Neural cell (in vitro differentiated cells): ENCODE results near the gene PCDH9. TPM values are rescaled to one million over a fixed set of nuclear protein-coding genes. Genes with fewer than 3 reads are reported as not detected.

Experiments
- H2AFZ ChIP-seq: fragments of 200-600, 300-800 bp; sonication (generic), shearing (Covaris generic); 2 replicates; pipeline ENCODE4 v1.6.0; 2014; ENCODE audit warnings: low read depth, mild to moderate bottlenecking, antibody characterized with exemption, low read length, moderate library complexity
- H3F3A ChIP-seq: fragments of 200-600 bp; shearing (Covaris generic); 2 replicates; pipeline ENCODE4 v1.6.1; 2016; ENCODE audit warnings: mild to moderate bottlenecking, moderate library complexity, mixed read lengths, antibody characterized with exemption, low read length; ENCODE audit not compliant: insufficient read depth, poor library complexity, severe bottlenecking
- H3K27ac ChIP-seq: fragments of 200-600, 300-800 bp; sonication (generic), shearing (Covaris generic); 2 replicates; pipeline ENCODE4 v1.5.1; 2014; ENCODE audit warnings: mild to moderate bottlenecking, low read length, moderate library complexity
- H3K27me3 ChIP-seq: fragments of 300-800, 200-600 bp; sonication (generic), shearing (Covaris generic); 2 replicates; pipeline ENCODE4 v1.6.0; 2014; ENCODE audit warnings: mild to moderate bottlenecking, low read depth, low read length, moderate library complexity; ENCODE audit not compliant: insufficient read depth
- H3K36me3 ChIP-seq: fragments of 300-800, 200-600 bp; sonication (generic), shearing (Covaris generic); 2 replicates; pipeline ENCODE4 v1.5.1; 2014; ENCODE audit warnings: mild to moderate bottlenecking, antibody characterized with exemption, low read length, moderate library complexity; ENCODE audit not compliant: insufficient read depth
- H3K4me2 ChIP-seq: fragments of 300-800, 200-600 bp; sonication (generic), shearing (Covaris generic); 2 replicates; pipeline ENCODE4 v1.6.0; 2014; ENCODE audit warnings: mild to moderate bottlenecking, low read length
- H3K4me3 ChIP-seq: fragments of 300-800, 200-600 bp; sonication (generic), shearing (Covaris generic); 2 replicates; pipeline ENCODE4 v1.5.1; 2014; ENCODE audit warnings: mild to moderate bottlenecking, low read length, moderate library complexity
- H3K79me2 ChIP-seq: fragments of 200-600 bp; shearing (Covaris generic); replicated peaks from 2 replicates; pipeline ENCODE4 v1.6.0; 2014; ENCODE audit warnings: mild to moderate bottlenecking, low read length, moderate library complexity; ENCODE audit not compliant: insufficient read depth
- H3K9ac ChIP-seq: fragments of 300-800, 200-600 bp; sonication (generic), shearing (Covaris generic); 2 replicates; pipeline ENCODE4 v1.6.1; 2016; ENCODE audit warnings: mild to moderate bottlenecking, low read length, mixed read lengths
- H3K9me2 ChIP-seq: fragments of 200-600 bp; shearing (Covaris generic); 2 replicates; pipeline ENCODE4 v1.6.1; 2016; ENCODE audit warnings: mild to moderate bottlenecking, low read length, mixed read lengths; ENCODE audit not compliant: insufficient read depth
- H3K9me3 ChIP-seq: fragments of 200-600, 300-800 bp; sonication (generic), shearing (Covaris generic); 2 replicates; pipeline ENCODE4 v1.6.1; 2016; ENCODE audit warnings: mild to moderate bottlenecking, mixed run types, low read length, moderate library complexity, mixed read lengths
- H4K20me1 ChIP-seq: fragments of 200-600 bp; shearing (Covaris generic); 2 replicates; pipeline ENCODE4 v1.6.1; 2016; ENCODE audit warnings: mild to moderate bottlenecking, mixed run types; ENCODE audit not compliant: insufficient read depth
- CTCF ChIP-seq: fragments of 450-650 bp; IDR thresholded peaks from 2 replicates; pipeline ENCODE4 v1.5.1; 2014; ENCODE audit warnings: antibody characterized with exemption, mild to moderate bottlenecking, moderate library complexity; ENCODE audit not compliant: poor library complexity, severe bottlenecking
- EP300 ChIP-seq: fragments of 450-650 bp; conservative IDR thresholded peaks from 2 replicates; pipeline ENCODE4 v1.6.1; 2014; ENCODE audit warnings: antibody characterized with exemption, mild to moderate bottlenecking, moderate library complexity; ENCODE audit not compliant: poor library complexity, severe bottlenecking
- EZH2 ChIP-seq: fragments of 200-600, 300-800 bp; shearing (Covaris generic), sonication (generic); IDR thresholded peaks from 2 replicates; pipeline ENCODE4 v1.6.1; 2014; ENCODE audit warnings: antibody characterized with exemption, low read length, borderline replicate concordance, mild to moderate bottlenecking; ENCODE audit not compliant: insufficient read depth, poor library complexity, severe bottlenecking
- MXI1 ChIP-seq: fragments of 450-650 bp; conservative IDR thresholded peaks from 2 replicates; pipeline ENCODE4 v1.6.1; 2014; ENCODE audit warnings: antibody characterized with exemption, mild to moderate bottlenecking; ENCODE audit not compliant: poor library complexity, severe bottlenecking
- POLR2AphosphoS5 ChIP-seq: IDR thresholded peaks from 2 replicates; pipeline ENCODE4 v1.6.1; 2012
- RAD21 ChIP-seq: fragments of 450-650 bp; conservative IDR thresholded peaks from 2 replicates; pipeline ENCODE4 v1.6.1; 2014; ENCODE audit warnings: antibody characterized with exemption, mild to moderate bottlenecking, moderate library complexity
- REST ChIP-seq: IDR thresholded peaks from 2 replicates; pipeline ENCODE4 v1.6.1; 2012; ENCODE audit warnings: borderline replicate concordance
- SMC3 ChIP-seq: fragments of 450-650 bp; conservative IDR thresholded peaks from 2 replicates; pipeline ENCODE4 v1.6.1; 2014; ENCODE audit warnings: antibody characterized with exemption, mild to moderate bottlenecking, moderate library complexity; ENCODE audit not compliant: poor library complexity
- TAF1 ChIP-seq: IDR thresholded peaks from 2 replicates; pipeline ENCODE4 v1.6.1; 2012; ENCODE audit warnings: low read depth
- polyA plus RNA-seq: library from polyadenylated mRNA; depleted of rRNA; stranded (reverse); fragments of >200 nt; gene quantifications from 2 replicates; pipeline ENCODE4 v1.2.3, GENCODE V29; 2014

Gene PCDH9
- polyA plus RNA-seq, 1 donor from 2014 or later, result 4.6 TPM

- TF ChIP-seq MXI1 (no peak), CTCF (no peak), TAF1 (no peak), EP300 (no peak), RAD21 (no peak), EZH2 (no peak), POLR2AphosphoS5 (no peak)
- no peaks in the 10 kb centered on the region for H3K79me2 ChIP-seq
- no peak overlapping the region for H3K27ac ChIP-seq
- H3F3A ChIP-seq, result no peaks in the 10 kb centered on the region
- no peaks in the 10 kb centered on the region for H3K9me2 ChIP-seq
- H3K27me3 ChIP-seq, result no peaks in the 10 kb centered on the region
- no peak overlapping the region for H3K4me3 ChIP-seq
- no peaks in the 10 kb centered on the region for H3K9me3 ChIP-seq
- H4K20me1 ChIP-seq, result no peaks in the 10 kb centered on the region
- no peaks in the 10 kb centered on the region for H3K36me3 ChIP-seq
- H2AFZ ChIP-seq, result no peak overlapping the region
- H3K9ac ChIP-seq, result no peak overlapping the region
- no peak overlapping the region for H3K4me2 ChIP-seq
Measured at GRCh38 chr13:66313413-66313812, 916.7 kb downstream of the PCDH9 start.

- H2AFZ ChIP-seq, result no peak overlapping the region
- no peak overlapping the region for H3K4me3 ChIP-seq
- H3K79me2 ChIP-seq, result no peaks in the 10 kb centered on the region
- no peak overlapping the region for H3K27ac ChIP-seq
- H3K27me3 ChIP-seq, result no peaks in the 10 kb centered on the region
- no peaks in the 10 kb centered on the region for H3F3A ChIP-seq
- H3K36me3 ChIP-seq, result no peaks in the 10 kb centered on the region
- no peaks in the 10 kb centered on the region for H3K9me3 ChIP-seq
- H3K9me2 ChIP-seq, result no peaks in the 10 kb centered on the region
- TF ChIP-seq SMC3 (no peak), CTCF (no peak), REST (no peak), EZH2 (no peak), EP300 (no peak), POLR2AphosphoS5 (no peak), TAF1 (no peak), RAD21 (no peak), MXI1 (no peak)
- no peaks in the 10 kb centered on the region for H4K20me1 ChIP-seq
- no peak overlapping the region for H3K4me2 ChIP-seq
- no peak overlapping the region for H3K9ac ChIP-seq
Measured at GRCh38 chr13:66312312-66313087, 917.6 kb downstream of the PCDH9 start.
